T follicular helper cell (primary cell): ENCODE results near the gene ZNF543.
"Not testable (repeated sequence)": the region's sequence is repeated elsewhere in the genome, so short reads cannot be mapped to it uniquely, and the experiment has no call there.

ENCODE experiments used
- DNase-seq: peaks from one replicate; pipeline ENCODE4 v3.0.0-alpha.2; 2020; ENCODE audit warnings: low read depth
- total RNA-seq, 2 experiments: gene quantifications; one replicate each; lab custom pipeline; 2026; lab: John Stamatoyannopoulos, UW

ZNF543 gene
- 13.9 to 20.3 reads per million in 2 experiments for total RNA-seq

GRCh38 chr19:57320180-57321084 lies at the start of gene ZNF543:
Gene ZNF543, plus strand, starts transcription at chr19:57320472. Its CDS starts 382 bp downstream, at chr19:57320854.
- peak; percentile 81 for DNase-seq

- DNase-seq: no peak
These were observed 49.0 kb upstream of the ZNF543 start for GRCh38 chr19:57271280-57271679.

GRCh38 chr19:57273014-57273413 lies 47.3 kb upstream of the ZNF543 start:
- no peak for DNase-seq

GRCh38 chr19:57276430-57276829 lies 43.8 kb upstream of the ZNF543 start:
- DNase-seq: no peak

- DNase-seq: not testable (repeated sequence)
These were observed 41.8 kb upstream of the ZNF543 start for GRCh38 chr19:57278481-57278880.

GRCh38 chr19:57279418-57280164 lies 40.7 kb upstream of the ZNF543 start:
- DNase-seq: peak; percentile 61

- peak; percentile 92 for DNase-seq
These were observed 39.9 kb upstream of the ZNF543 start, which contains the start of gene ZNF460 for GRCh38 chr19:57280165-57280961. Gene ZNF460, plus strand, starts transcription at chr19:57280485. Its CDS starts 322 bp downstream, at chr19:57280807.

- DNase-seq: no peak
These were observed 39.3 kb upstream of the ZNF543 start for GRCh38 chr19:57280962-57281400.

- DNase-seq: no peak
These were observed 38.1 kb upstream of the ZNF543 start for GRCh38 chr19:57282011-57282643.

GRCh38 chr19:57288373-57288772 lies 31.9 kb upstream of the ZNF543 start:
- DNase-seq: no peak

GRCh38 chr19:57290970-57291369 lies 29.3 kb upstream of the ZNF543 start:
- DNase-seq: no peak

GRCh38 chr19:57292547-57292946 lies 27.7 kb upstream of the ZNF543 start:
- DNase-seq: no peak

- no peak for DNase-seq
These were observed 26.6 kb upstream of the ZNF543 start for GRCh38 chr19:57293719-57294118.

- no peak for DNase-seq
These were observed 18.2 kb upstream of the ZNF543 start for GRCh38 chr19:57302020-57302465.

- no peak for DNase-seq
These were observed 17.4 kb upstream of the ZNF543 start for GRCh38 chr19:57302727-57303401.

GRCh38 chr19:57305056-57305455 lies 15.2 kb upstream of the ZNF543 start:
- no peak for DNase-seq

- no peak for DNase-seq
These were observed 11.8 kb upstream of the ZNF543 start for GRCh38 chr19:57308514-57308913.

- no peak for DNase-seq
These were observed 9.5 kb upstream of the ZNF543 start for GRCh38 chr19:57310792-57311191.

GRCh38 chr19:57314146-57314545 lies 6.1 kb upstream of the ZNF543 start:
- no peak for DNase-seq

- DNase-seq: no peak
These were observed 2.8 kb upstream of the ZNF543 start for GRCh38 chr19:57317503-57317902.

- DNase-seq: no peak
These were observed 448 bp upstream of the ZNF543 start for GRCh38 chr19:57319869-57320179.
